ENCODE measurements around the gene THSD4.

The THSD4 gene

DNA sequence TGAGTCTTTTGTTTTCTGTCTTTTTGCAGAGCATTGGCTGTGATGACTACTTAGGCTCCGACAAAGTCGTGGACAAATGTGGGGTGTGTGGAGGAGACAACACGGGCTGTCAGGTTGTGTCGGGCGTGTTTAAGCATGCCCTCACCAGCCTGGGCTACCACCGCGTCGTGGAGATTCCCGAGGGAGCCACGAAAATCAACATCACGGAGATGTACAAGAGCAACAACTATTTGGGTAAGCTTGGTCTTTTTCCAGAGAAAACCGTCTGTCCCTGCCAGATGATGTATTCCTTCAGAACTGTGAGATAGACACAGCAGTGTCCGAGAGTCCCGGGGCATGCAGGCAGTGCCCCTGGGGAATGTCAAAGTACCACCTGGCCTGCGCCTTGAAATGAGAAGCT lies 545.2 kb downstream of the THSD4 start:
- H3K36me3 ChIP-seq (replicated peaks; ENCODE audit: insufficient read depth, low read length), result no peaks in the 10 kb centered on the region
- no peaks in the 10 kb centered on the region for H3F3A ChIP-seq (ENCODE audit: insufficient read depth, low read length)
- TF ChIP-seq EZH2 (optimal IDR thresholded peaks at IDR 0.05; ENCODE audit: low read depth, low read length) (no peak), EZH2phosphoT487 (IDR thresholded peaks at IDR 0.05; ENCODE audit: low read length) (no peak)
- TF ChIP-seq, protein P1, sequence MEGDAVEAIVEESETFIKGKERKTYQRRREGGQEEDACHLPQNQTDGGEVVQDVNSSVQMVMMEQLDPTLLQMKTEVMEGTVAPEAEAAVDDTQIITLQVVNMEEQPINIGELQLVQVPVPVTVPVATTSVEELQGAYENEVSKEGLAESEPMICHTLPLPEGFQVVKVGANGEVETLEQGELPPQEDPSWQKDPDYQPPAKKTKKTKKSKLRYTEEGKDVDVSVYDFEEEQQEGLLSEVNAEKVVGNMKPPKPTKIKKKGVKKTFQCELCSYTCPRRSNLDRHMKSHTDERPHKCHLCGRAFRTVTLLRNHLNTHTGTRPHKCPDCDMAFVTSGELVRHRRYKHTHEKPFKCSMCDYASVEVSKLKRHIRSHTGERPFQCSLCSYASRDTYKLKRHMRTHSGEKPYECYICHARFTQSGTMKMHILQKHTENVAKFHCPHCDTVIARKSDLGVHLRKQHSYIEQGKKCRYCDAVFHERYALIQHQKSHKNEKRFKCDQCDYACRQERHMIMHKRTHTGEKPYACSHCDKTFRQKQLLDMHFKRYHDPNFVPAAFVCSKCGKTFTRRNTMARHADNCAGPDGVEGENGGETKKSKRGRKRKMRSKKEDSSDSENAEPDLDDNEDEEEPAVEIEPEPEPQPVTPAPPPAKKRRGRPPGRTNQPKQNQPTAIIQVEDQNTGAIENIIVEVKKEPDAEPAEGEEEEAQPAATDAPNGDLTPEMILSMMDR (IDR thresholded peaks at IDR 0.05; ENCODE audit: low read length), result no peak
- H3K4me1 ChIP-seq (ENCODE audit: low read length), result no peaks in the 10 kb centered on the region
- H4K20me1 ChIP-seq (ENCODE audit: insufficient read depth, low read length), result no peaks in the 10 kb centered on the region
- H3K27me3 ChIP-seq (replicated peaks; ENCODE audit: insufficient read depth, low read length), result no peaks in the 10 kb centered on the region
- no peaks in the 10 kb centered on the region for H3K9me2 ChIP-seq (replicated peaks; ENCODE audit: insufficient read depth, low read length)
- no peak overlapping the region for H3K9ac ChIP-seq (ENCODE audit: low read length)
- H3K27ac ChIP-seq (ENCODE audit: low read length), result no peak overlapping the region
- no peaks in the 10 kb centered on the region for H3K9me3 ChIP-seq (replicated peaks; ENCODE audit: insufficient read depth, low read length)
- no peak overlapping the region for H3K4me3 ChIP-seq (ENCODE audit: low read length)
- H3K4me2 ChIP-seq (ENCODE audit: low read depth, low read length), result no peak overlapping the region
- H3K79me2 ChIP-seq (ENCODE audit: low read length), result no peaks in the 10 kb centered on the region
- no peak overlapping the region for H2AFZ ChIP-seq (ENCODE audit: low read length)
- no peak for DNase-seq

DNA sequence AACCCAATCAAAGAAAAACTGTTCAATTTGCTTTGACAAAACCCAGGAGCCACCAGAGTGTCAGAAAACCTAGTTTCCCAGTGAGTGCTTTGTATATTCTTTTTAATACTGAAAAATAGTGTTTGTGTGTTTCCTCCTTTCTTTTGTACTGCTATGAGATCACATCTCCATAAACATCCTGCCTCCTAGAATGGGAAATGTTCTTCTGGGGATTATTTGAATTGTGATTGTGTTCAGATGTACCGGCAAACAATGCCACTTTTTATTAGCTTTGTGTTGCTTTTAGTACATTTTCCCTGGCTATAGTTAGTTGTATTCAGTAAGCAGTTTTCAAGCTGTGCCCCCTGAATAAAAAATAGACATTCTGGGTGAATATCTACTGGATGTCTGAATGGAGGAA lies 547.0 kb downstream of the THSD4 start:
- Histone ChIP-seq H3K9me2 (replicated peaks; ENCODE audit: insufficient read depth, low read length) (no peaks in the 10 kb centered on the region), H3K36me3 (replicated peaks; ENCODE audit: insufficient read depth, low read length) (no peaks in the 10 kb centered on the region), H2AFZ (ENCODE audit: low read length) (no peak overlapping the region), H3K9me3 (replicated peaks; ENCODE audit: insufficient read depth, low read length) (no peaks in the 10 kb centered on the region), H3K27ac (ENCODE audit: low read length) (no peak overlapping the region), H3K79me2 (ENCODE audit: low read length) (no peaks in the 10 kb centered on the region), H3K4me3 (ENCODE audit: low read length) (no peak overlapping the region), H3F3A (ENCODE audit: insufficient read depth, low read length) (no peaks in the 10 kb centered on the region), H4K20me1 (ENCODE audit: insufficient read depth, low read length) (no peaks in the 10 kb centered on the region), H3K4me2 (ENCODE audit: low read depth, low read length) (no peak overlapping the region), H3K4me1 (ENCODE audit: low read length) (no peaks in the 10 kb centered on the region), H3K27me3 (replicated peaks; ENCODE audit: insufficient read depth, low read length) (no peaks in the 10 kb centered on the region), H3K9ac (ENCODE audit: low read length) (no peak overlapping the region)
- no peak for TF ChIP-seq EZH2phosphoT487 (IDR thresholded peaks at IDR 0.05; ENCODE audit: low read length)
- TF ChIP-seq EZH2 (optimal IDR thresholded peaks at IDR 0.05; ENCODE audit: low read depth, low read length), result no peak
- TF ChIP-seq, protein P1 (IDR thresholded peaks at IDR 0.05; ENCODE audit: low read length), result no peak
- DNase-seq, result no peak

DNA sequence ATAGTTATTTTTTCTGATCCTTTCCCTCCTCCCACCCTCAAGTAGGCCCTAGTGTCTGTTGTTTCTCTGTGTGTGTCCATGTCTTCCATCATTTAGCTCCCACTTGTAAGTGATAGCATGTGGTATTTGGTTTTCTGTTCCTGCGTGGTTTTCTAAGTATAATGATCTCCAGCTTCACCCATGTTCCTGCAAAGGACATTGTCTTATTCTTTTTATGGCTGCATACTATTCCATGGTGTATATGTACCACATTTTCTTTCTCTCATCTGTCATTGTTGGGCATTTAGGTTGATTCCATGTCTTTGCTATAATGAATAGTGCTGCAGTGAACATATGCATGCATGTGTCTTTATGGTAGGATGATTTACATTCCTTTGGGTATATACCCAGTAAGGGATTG lies 549.4 kb downstream of the THSD4 start:
- H3K79me2 ChIP-seq (ENCODE audit: low read length), result no peaks in the 10 kb centered on the region
- no peak overlapping the region for H3K9ac ChIP-seq (ENCODE audit: low read length)
- H2AFZ ChIP-seq (ENCODE audit: low read length), result no peak overlapping the region
- no peaks in the 10 kb centered on the region for H4K20me1 ChIP-seq (ENCODE audit: insufficient read depth, low read length)
- no peaks in the 10 kb centered on the region for H3F3A ChIP-seq (ENCODE audit: insufficient read depth, low read length)
- H3K4me3 ChIP-seq (ENCODE audit: low read length), result no peak overlapping the region
- H3K4me1 ChIP-seq (ENCODE audit: low read length), result no peaks in the 10 kb centered on the region
- H3K36me3 ChIP-seq (replicated peaks; ENCODE audit: insufficient read depth, low read length), result no peaks in the 10 kb centered on the region
- DNase-seq, result no peak
- H3K27me3 ChIP-seq (replicated peaks; ENCODE audit: insufficient read depth, low read length), result no peaks in the 10 kb centered on the region
- no peak overlapping the region for H3K27ac ChIP-seq (ENCODE audit: low read length)
- H3K9me2 ChIP-seq (replicated peaks; ENCODE audit: insufficient read depth, low read length), result no peaks in the 10 kb centered on the region
- TF ChIP-seq EZH2 (optimal IDR thresholded peaks at IDR 0.05; ENCODE audit: low read depth, low read length), result no peak
- no peak overlapping the region for H3K4me2 ChIP-seq (ENCODE audit: low read depth, low read length)
- no peaks in the 10 kb centered on the region for H3K9me3 ChIP-seq (replicated peaks; ENCODE audit: insufficient read depth, low read length)

DNA sequence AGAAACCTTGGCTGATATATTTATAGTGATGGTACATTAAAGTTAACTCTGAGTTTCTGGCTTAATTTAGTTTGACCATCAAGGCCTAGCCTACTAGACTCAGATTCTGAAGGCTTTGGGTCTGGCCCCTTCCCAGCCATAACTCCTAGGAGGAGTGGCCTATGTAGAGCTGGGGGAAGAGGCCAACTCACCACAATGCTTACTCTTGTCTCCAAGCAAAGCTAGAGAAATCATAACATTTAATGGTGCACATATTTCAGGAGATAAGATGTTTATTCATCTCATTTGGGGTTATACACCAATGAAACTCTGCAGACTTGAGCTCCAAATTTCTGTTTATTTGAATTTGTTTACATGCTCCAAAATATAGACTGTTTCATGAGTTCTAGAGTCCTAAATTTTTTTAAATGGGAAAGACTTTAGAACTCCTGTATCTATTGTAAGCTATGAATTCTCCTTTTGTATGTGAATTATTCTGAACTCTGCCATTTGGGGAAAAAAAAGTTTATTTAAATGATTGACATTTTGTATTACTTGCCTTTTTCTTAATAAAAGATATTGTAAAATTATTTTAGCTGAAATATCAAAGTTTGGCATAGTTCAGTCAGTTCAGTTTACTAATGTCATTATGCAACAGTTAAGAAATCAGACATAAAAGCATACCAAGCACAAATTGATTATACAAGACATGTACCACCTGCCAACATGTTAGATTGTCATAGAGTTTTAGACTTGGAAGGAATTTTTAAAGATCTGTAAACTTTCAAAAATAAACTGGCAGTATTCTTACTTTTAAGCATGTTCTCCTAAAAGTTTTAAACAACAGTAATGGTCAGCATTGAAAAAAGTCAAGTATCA lies 551.7 kb downstream of the THSD4 start:
- no peak for TF ChIP-seq EZH2 (optimal IDR thresholded peaks at IDR 0.05; ENCODE audit: low read depth, low read length)
- TF ChIP-seq EZH2phosphoT487 (IDR thresholded peaks at IDR 0.05; ENCODE audit: low read length), result no peak
- TF ChIP-seq, protein P1 (IDR thresholded peaks at IDR 0.05; ENCODE audit: low read length), result no peak
- H4K20me1 ChIP-seq (ENCODE audit: insufficient read depth, low read length), result no peaks in the 10 kb centered on the region
- DNase-seq, result no peak
- no peak overlapping the region for H3K27ac ChIP-seq (ENCODE audit: low read length)
- H3K9ac ChIP-seq (ENCODE audit: low read length), result no peak overlapping the region
- H3K4me3 ChIP-seq (ENCODE audit: low read length), result no peak overlapping the region
- no peaks in the 10 kb centered on the region for H3K9me3 ChIP-seq (replicated peaks; ENCODE audit: insufficient read depth, low read length)
- no peaks in the 10 kb centered on the region for H3K9me2 ChIP-seq (replicated peaks; ENCODE audit: insufficient read depth, low read length)
- H3F3A ChIP-seq (ENCODE audit: insufficient read depth, low read length), result no peaks in the 10 kb centered on the region
- H3K4me1 ChIP-seq (ENCODE audit: low read length), result no peaks in the 10 kb centered on the region
- no peaks in the 10 kb centered on the region for H3K79me2 ChIP-seq (ENCODE audit: low read length)
- H3K36me3 ChIP-seq (replicated peaks; ENCODE audit: insufficient read depth, low read length), result no peaks in the 10 kb centered on the region
- H3K27me3 ChIP-seq (replicated peaks; ENCODE audit: insufficient read depth, low read length), result no peaks in the 10 kb centered on the region
- H3K4me2 ChIP-seq (ENCODE audit: low read depth, low read length), result no peak overlapping the region
- no peak overlapping the region for H2AFZ ChIP-seq (ENCODE audit: low read length)

Data from MM.1S (cell line).